ENCODE data around the gene DGKD. TPM values are rescaled to one million over a fixed set of nuclear protein-coding genes. Genes with fewer than 3 reads are reported as not detected.

Gene DGKD
- total RNA-seq, 2 experiments from 2014 or later: 147 to 156 TPM

GRCh38 chr2:233358335-233358734 lies 4.0 kb downstream of the DGKD start:
- ATAC-seq (ENCODE audit: poor library complexity): no peak
- POLR2A ChIA-PET: interaction anchor here (1.1 to 2.3 kb wide), 4 partner anchors 27 to 91 kb away, joined by 4 to 10 read pairs (median 6); no protein-coding TSS in a partner anchor
- peaks cover 53% of the 10 kb centered on the region for H3K36me3 Mint-ChIP-seq (ENCODE audit: low read depth)

DNA sequence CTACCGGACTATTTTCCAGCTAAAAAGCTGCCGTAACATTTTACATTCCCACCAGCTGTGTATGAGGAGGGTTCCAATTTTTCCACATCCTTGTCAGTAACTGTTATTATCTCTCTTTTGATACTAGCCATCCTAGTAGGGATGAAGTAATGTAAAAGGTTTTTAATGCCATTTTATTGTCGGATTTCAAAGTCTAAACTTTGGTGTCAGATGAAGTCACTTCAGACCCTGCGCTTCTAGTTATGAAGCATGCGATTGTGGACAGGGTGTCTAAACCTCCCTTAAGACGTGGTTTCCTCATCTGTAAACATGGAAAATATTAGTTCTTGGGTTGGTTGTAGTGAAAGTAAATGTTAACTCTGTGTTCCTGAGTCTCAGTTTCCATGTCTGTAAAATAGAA lies 4.7 kb downstream of the DGKD start:
- peaks cover 10% of the 10 kb centered on the region for H3K36me3 ChIP-seq (ENCODE audit: insufficient read depth, low read length)
- TF ChIP-seq, protein P1, sequence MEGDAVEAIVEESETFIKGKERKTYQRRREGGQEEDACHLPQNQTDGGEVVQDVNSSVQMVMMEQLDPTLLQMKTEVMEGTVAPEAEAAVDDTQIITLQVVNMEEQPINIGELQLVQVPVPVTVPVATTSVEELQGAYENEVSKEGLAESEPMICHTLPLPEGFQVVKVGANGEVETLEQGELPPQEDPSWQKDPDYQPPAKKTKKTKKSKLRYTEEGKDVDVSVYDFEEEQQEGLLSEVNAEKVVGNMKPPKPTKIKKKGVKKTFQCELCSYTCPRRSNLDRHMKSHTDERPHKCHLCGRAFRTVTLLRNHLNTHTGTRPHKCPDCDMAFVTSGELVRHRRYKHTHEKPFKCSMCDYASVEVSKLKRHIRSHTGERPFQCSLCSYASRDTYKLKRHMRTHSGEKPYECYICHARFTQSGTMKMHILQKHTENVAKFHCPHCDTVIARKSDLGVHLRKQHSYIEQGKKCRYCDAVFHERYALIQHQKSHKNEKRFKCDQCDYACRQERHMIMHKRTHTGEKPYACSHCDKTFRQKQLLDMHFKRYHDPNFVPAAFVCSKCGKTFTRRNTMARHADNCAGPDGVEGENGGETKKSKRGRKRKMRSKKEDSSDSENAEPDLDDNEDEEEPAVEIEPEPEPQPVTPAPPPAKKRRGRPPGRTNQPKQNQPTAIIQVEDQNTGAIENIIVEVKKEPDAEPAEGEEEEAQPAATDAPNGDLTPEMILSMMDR (IDR thresholded peaks at IDR 0.05): no peak
- no peak overlapping the region for H3K4me3 ChIP-seq (ENCODE audit: low read length)
- ATAC-seq (ENCODE audit: poor library complexity) (no peak), DNase-seq (peak in 1 of 14 experiments; percentile 54)
- peaks cover 29% of the 10 kb centered on the region for H3K4me1 ChIP-seq (ENCODE audit: insufficient read depth, low read length)
- ChIA-PET CTCF (no interaction called here), POLR2A (interaction anchor here (1.7 kb wide), 1 partner anchor 89 kb away, joined by 4 read pairs; no protein-coding TSS in a partner anchor)
- peaks cover 54% of the 10 kb centered on the region for H3K4me1 Mint-ChIP-seq (ENCODE audit: low read depth)
- H3K27me3 Mint-ChIP-seq: no peaks in the 10 kb centered on the region
- no peak overlapping the region for H3K4me3 Mint-ChIP-seq
- H3K36me3 Mint-ChIP-seq (ENCODE audit: low read depth): peaks cover 57% of the 10 kb centered on the region
- H3K9me3 Mint-ChIP-seq: peaks cover 3% of the 10 kb centered on the region
- no peaks in the 10 kb centered on the region for H3K27me3 ChIP-seq (ENCODE audit: control insufficient read depth in 1 of 2, insufficient read depth in 2 of 2, low read length in 2 of 2)
- H3K9me3 ChIP-seq (ENCODE audit: control insufficient read depth in 1 of 2, insufficient read depth in 1 of 2, low read length in 2 of 2): peaks cover 2 to 6% of the 10 kb centered on the region in 2 experiments
- H3K27ac ChIP-seq (ENCODE audit: low read depth in 1 of 2, low read length in 2 of 2): no peak overlapping the region
- intact Hi-C loops (cut with DNase I, micrococcal nuclease): loop anchor here in 1 of 2 experiments (10.0 kb wide), 1 partner anchor 1044 kb away; no protein-coding TSS in a partner anchor
- no peak overlapping the region for H3K27ac Mint-ChIP-seq

More at GRCh38 chr2:233358335-233358734, 4.0 kb downstream of the DGKD start:
- Histone ChIP-seq H3K9me3 (ENCODE audit: control insufficient read depth in 1 of 2, insufficient read depth in 1 of 2, low read length in 2 of 2) (no peaks in the 10 kb centered on the region), H3K36me3 (ENCODE audit: insufficient read depth, low read length) (peaks cover 6% of the 10 kb centered on the region), H3K4me3 (ENCODE audit: low read length) (no peak overlapping the region), H3K27me3 (ENCODE audit: control insufficient read depth in 1 of 2, insufficient read depth in 2 of 2, low read length in 2 of 2) (no peaks in the 10 kb centered on the region), H3K4me1 (ENCODE audit: insufficient read depth, low read length) (peaks cover 35% of the 10 kb centered on the region), H3K27ac (ENCODE audit: low read depth in 1 of 2, low read length in 2 of 2) (no peak overlapping the region)
- CTCF ChIA-PET: interaction anchor here (2.5 kb wide), 1 partner anchor 85 kb away, joined by 13 read pairs; no protein-coding TSS in a partner anchor
- peak in 1 of 14 experiments; percentile 34 for DNase-seq
- no peaks in the 10 kb centered on the region for H3K27me3 Mint-ChIP-seq
- no peaks in the 10 kb centered on the region for H3K9me3 Mint-ChIP-seq
- TF ChIP-seq, protein P1 (IDR thresholded peaks at IDR 0.05): no peak
- H3K27ac Mint-ChIP-seq: peak overlapping the region; percentile 12
- H3K4me3 Mint-ChIP-seq: peak overlapping the region; percentile 47
- H3K4me1 Mint-ChIP-seq (ENCODE audit: low read depth): peaks cover 56% of the 10 kb centered on the region
- intact Hi-C loops (cut with DNase I, micrococcal nuclease): loop anchor here in 1 of 2 experiments (10.0 kb wide), 1 partner anchor 1044 kb away; no protein-coding TSS in a partner anchor

- POLR2A ChIA-PET: interaction anchor here (0.6 kb wide), 1 partner anchor 191 kb away, joined by 3 read pairs; no protein-coding TSS in a partner anchor
- Mint-ChIP-seq H3K9me3 (peaks cover 3% of the 10 kb centered on the region), H3K4me1 (ENCODE audit: low read depth) (peaks cover 59% of the 10 kb centered on the region), H3K36me3 (ENCODE audit: low read depth) (peaks cover 65% of the 10 kb centered on the region), H3K4me3 (no peak overlapping the region), H3K27ac (no peak overlapping the region), H3K27me3 (no peaks in the 10 kb centered on the region)
- Histone ChIP-seq H3K27me3 (ENCODE audit: control insufficient read depth in 1 of 2, insufficient read depth in 2 of 2, low read length in 2 of 2) (no peaks in the 10 kb centered on the region), H3K4me3 (ENCODE audit: low read length) (no peak overlapping the region), H3K9me3 (ENCODE audit: control insufficient read depth in 1 of 2, insufficient read depth in 1 of 2, low read length in 2 of 2) (peaks cover 3 to 7% of the 10 kb centered on the region in 2 experiments), H3K36me3 (ENCODE audit: insufficient read depth, low read length) (peaks cover 14% of the 10 kb centered on the region), H3K4me1 (ENCODE audit: insufficient read depth, low read length) (peaks cover 28% of the 10 kb centered on the region), H3K27ac (ENCODE audit: low read depth in 1 of 2, low read length in 2 of 2) (no peak overlapping the region)
- CTCF ChIA-PET: no interaction called here
- no peak for DNase-seq
- TF ChIP-seq, protein P1 (IDR thresholded peaks at IDR 0.05): no peak
- intact Hi-C loops (cut with DNase I, micrococcal nuclease): loop anchor here in 1 of 2 experiments (10.0 kb wide), 1 partner anchor 1045 kb away; no protein-coding TSS in a partner anchor
- ATAC-seq (ENCODE audit: poor library complexity): no peak
Measured at GRCh38 chr2:233359823-233360222, 5.5 kb downstream of the DGKD start.

Data from CD4-positive, alpha-beta T cell (primary cell).